H9 (cell line): ENCODE data around the gene TMEM135. TPM values are rescaled to one million over a fixed set of nuclear protein-coding genes. Genes with fewer than 3 reads are reported as not detected.

Experiments
- DNase-seq: peaks from one replicate; pipeline ENCODE4 v3.0.0-alpha.2; 2017
- H2AFZ ChIP-seq: one replicate; pipeline ENCODE4 v1.6.1; 2013; ENCODE audit warnings: mild to moderate bottlenecking, low read length, control low read depth, moderate library complexity
- H2AK5ac ChIP-seq: 2 replicates; pipeline ENCODE4 v1.6.1; 2013; ENCODE audit warnings: low read length, control low read depth, mixed read lengths; ENCODE audit not compliant: insufficient read length
- H2BK120ac ChIP-seq: one replicate; pipeline ENCODE4 v1.6.1; 2013; ENCODE audit warnings: low read depth, mild to moderate bottlenecking, low read length, control low read depth, inconsistent platforms; ENCODE audit not compliant: poor library complexity, severe bottlenecking
- H2BK12ac ChIP-seq: 2 replicates; pipeline ENCODE4 v1.6.1; 2013; ENCODE audit warnings: low read length, control low read depth, mixed read lengths, low read depth; ENCODE audit not compliant: insufficient read length
- H2BK15ac ChIP-seq: 2 replicates; pipeline ENCODE4 v1.6.1; 2013; ENCODE audit warnings: low read depth, low read length, control low read depth
- H2BK20ac ChIP-seq: one replicate; pipeline ENCODE4 v1.6.1; 2013; ENCODE audit warnings: low read depth, mild to moderate bottlenecking, low read length, control low read depth, inconsistent platforms; ENCODE audit not compliant: poor library complexity, severe bottlenecking
- H2BK5ac ChIP-seq: 2 replicates; pipeline ENCODE4 v1.6.1; 2013; ENCODE audit warnings: low read length, control low read depth, mixed read lengths; ENCODE audit not compliant: insufficient read length
- H3K14ac ChIP-seq: 2 replicates; pipeline ENCODE4 v1.6.1; 2013; ENCODE audit warnings: low read length, control low read depth; ENCODE audit not compliant: insufficient read depth
- H3K18ac ChIP-seq: 2 replicates; pipeline ENCODE4 v1.6.1; 2013; ENCODE audit warnings: low read depth, mild to moderate bottlenecking, mixed read lengths, low read length, control low read depth; ENCODE audit not compliant: insufficient read length
- H3K23ac ChIP-seq: 2 replicates; pipeline ENCODE4 v1.6.1; 2013; ENCODE audit warnings: low read length, control low read depth, mixed read lengths, low read depth; ENCODE audit not compliant: insufficient read length
- H3K23me2 ChIP-seq: 2 replicates; pipeline ENCODE4 v1.6.1; 2013; ENCODE audit warnings: low read depth, mild to moderate bottlenecking, mixed read lengths, low read length, control low read depth; ENCODE audit not compliant: insufficient read length, poor library complexity, severe bottlenecking
- H3K27ac ChIP-seq: 2 replicates; pipeline ENCODE4 v1.5.1; 2013; ENCODE audit warnings: low read length, control low read depth, mixed read lengths, low read depth; ENCODE audit not compliant: insufficient read length
- H3K27me3 ChIP-seq: 2 replicates; pipeline ENCODE4 v1.6.1; 2013; ENCODE audit warnings: low read length, control low read depth, inconsistent platforms; ENCODE audit not compliant: insufficient read depth
- H3K4ac ChIP-seq: 2 replicates; pipeline ENCODE4 v1.6.1; 2013; ENCODE audit warnings: low read depth, mild to moderate bottlenecking, control low read depth, inconsistent platforms, low read length, moderate library complexity
- H3K4me1 ChIP-seq: 2 replicates; pipeline ENCODE4 v1.6.1; 2013; ENCODE audit warnings: low read length, control low read depth, inconsistent platforms; ENCODE audit not compliant: insufficient read depth
- H3K4me2 ChIP-seq: 2 replicates; pipeline ENCODE4 v1.6.1; 2013; ENCODE audit warnings: low read length, control low read depth, mixed read lengths; ENCODE audit not compliant: insufficient read length, insufficient read depth
- H3K56ac ChIP-seq: 2 replicates; pipeline ENCODE4 v1.6.1; 2013; ENCODE audit warnings: low read depth, mild to moderate bottlenecking, mixed read lengths, low read length, control low read depth; ENCODE audit not compliant: insufficient read length
- H3K79me1 ChIP-seq: 2 replicates; pipeline ENCODE4 v1.6.1; 2013; ENCODE audit warnings: low read depth, mild to moderate bottlenecking, moderate library complexity, low read length, control low read depth, inconsistent platforms; ENCODE audit not compliant: insufficient read depth, poor library complexity, severe bottlenecking
- H3K79me2 ChIP-seq: 2 replicates; pipeline ENCODE4 v1.6.1; 2013; ENCODE audit warnings: low read length, control low read depth, inconsistent platforms; ENCODE audit not compliant: insufficient read depth
- H3K9ac ChIP-seq: 2 replicates; pipeline ENCODE4 v1.6.1; 2013; ENCODE audit warnings: low read length, control low read depth, mixed read lengths; ENCODE audit not compliant: insufficient read length; ENCODE audit errors: extremely low read depth
- H3K9me3 ChIP-seq: one replicate; pipeline ENCODE4 v1.6.1; 2013; ENCODE audit warnings: low read depth, low read length, inconsistent platforms; ENCODE audit not compliant: control insufficient read depth
- H3T11ph ChIP-seq: one replicate; pipeline ENCODE4 v1.6.1; 2013; ENCODE audit warnings: mild to moderate bottlenecking, low read length, control low read depth, inconsistent platforms
- H4K20me1 ChIP-seq: one replicate; pipeline ENCODE4 v1.6.1; 2013; ENCODE audit not compliant: control insufficient read depth, insufficient read length, insufficient read depth
- H4K5ac ChIP-seq: 2 replicates; pipeline ENCODE4 v1.6.1; 2013; ENCODE audit warnings: low read depth, mild to moderate bottlenecking, mixed read lengths, low read length, control low read depth; ENCODE audit not compliant: insufficient read length
- H4K8ac ChIP-seq: replicated peaks from 2 replicates; pipeline ENCODE4 v1.6.1; 2013; ENCODE audit warnings: low read length, control low read depth, mixed read lengths, low read depth; ENCODE audit not compliant: insufficient read length
- H4K91ac ChIP-seq: 2 replicates; pipeline ENCODE4 v1.6.1; 2013; ENCODE audit warnings: low read depth, mild to moderate bottlenecking, moderate library complexity, mixed read lengths, low read length, control low read depth; ENCODE audit not compliant: insufficient read length
- H3K27ac Mint-ChIP-seq, 3 experiments: 2 replicates in 2 of 3; 3 replicates in 1 of 3; pipeline ENCODE4 v1.8.0; 2020 to 2021; ENCODE audit warnings: mixed read lengths in 3 of 3, mild to moderate bottlenecking in 1 of 3, moderate library complexity in 1 of 3
- H3K27me3 Mint-ChIP-seq: 2 replicates; pipeline ENCODE4 v1.8.0; 2021; ENCODE audit warnings: low read depth, mild to moderate bottlenecking, moderate library complexity, mixed read lengths
- H3K36me3 Mint-ChIP-seq, 3 experiments: 2 replicates in 2 of 3; 3 replicates in 1 of 3; pipeline ENCODE4 v1.8.0; 2020 to 2021; ENCODE audit warnings: low read depth in 3 of 3, mixed read lengths in 3 of 3; ENCODE audit not compliant: insufficient read depth in 1 of 3
- H3K4me1 Mint-ChIP-seq, 2 experiments: 2 replicates each; pipeline ENCODE4 v1.8.0; 2020; ENCODE audit warnings: mixed read lengths in 2 of 2
- H3K4me3 Mint-ChIP-seq, 2 experiments: 2 replicates in 1 of 2; 3 replicates in 1 of 2; pipeline ENCODE4 v1.8.0; 2020 to 2021; ENCODE audit warnings: mild to moderate bottlenecking in 2 of 2, mixed read lengths in 2 of 2, moderate library complexity in 1 of 2
- H3K9me3 Mint-ChIP-seq, 2 experiments: 2 replicates in 1 of 2; 3 replicates in 1 of 2; pipeline ENCODE4 v1.8.0; 2020; ENCODE audit warnings: mild to moderate bottlenecking in 2 of 2, mixed read lengths in 2 of 2, moderate library complexity in 1 of 2
- total RNA-seq: library from RNA; stranded (reverse); gene quantifications from 2 replicates; pipeline ENCODE4 v1.2.1, GENCODE V29; 2021
- TF ChIP-seq, protein P1 (sequence below): fragments of 200-600 bp; sonication (generic); conservative IDR thresholded peaks from 3 replicates; pipeline ENCODE4 v1.8.0; 2021; ENCODE audit warnings: antibody characterized with exemption, mild to moderate bottlenecking

TMEM135 gene
- total RNA-seq, 1 experiment from 2014 or later = 25.2 TPM

DNA sequence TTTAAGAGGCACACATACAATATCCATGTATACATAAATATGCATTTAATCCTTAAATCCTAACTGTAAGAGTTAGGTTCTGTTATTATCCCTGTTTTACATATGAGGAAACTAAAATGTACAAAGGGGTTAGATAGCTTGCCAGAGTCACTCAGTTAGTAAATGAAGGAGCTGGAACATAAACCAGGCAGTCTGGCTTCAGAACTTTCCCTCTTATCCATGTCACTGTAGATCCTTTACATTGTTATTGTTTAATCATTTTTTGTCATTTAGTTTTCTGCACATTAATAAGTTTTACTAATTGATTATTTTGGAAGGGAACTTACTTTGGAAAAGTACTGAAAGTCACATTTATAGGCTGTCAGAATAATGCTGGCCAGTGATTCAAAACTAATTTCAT is 282.4 kb downstream of the TMEM135 start:
- H3K4me1 Mint-ChIP-seq = peaks cover 0 to 2% of the 10 kb centered on the region in 2 experiments; a peak in 3 of 4 replicates

More for the DNA sequence above, 282.4 kb downstream of the TMEM135 start:
- no peaks in the 10 kb centered on the region for H3K79me2 ChIP-seq
- no peak overlapping the region for H3K23ac ChIP-seq
- H4K8ac ChIP-seq = no peak overlapping the region
- no peak overlapping the region for H3K4me2 ChIP-seq
- no peak overlapping the region for H3T11ph ChIP-seq
- H3K14ac ChIP-seq = no peak overlapping the region
- H2BK5ac ChIP-seq = no peak overlapping the region
- H2BK12ac ChIP-seq = no peak overlapping the region
- no peak overlapping the region for H4K5ac ChIP-seq
- Mint-ChIP-seq H3K27me3 (no peaks in the 10 kb centered on the region), H3K27ac (no peak overlapping the region), H3K4me3 (no peak overlapping the region), H3K36me3 (peaks cover 0 to 3% (median 0%) of the 10 kb centered on the region in 3 experiments; a peak in 3 of 7 replicates), H3K9me3 (no peaks in the 10 kb centered on the region)
- no peak overlapping the region for H3K9ac ChIP-seq
- H3K27ac ChIP-seq = no peak overlapping the region
- no peaks in the 10 kb centered on the region for H3K79me1 ChIP-seq
- TF ChIP-seq, protein P1, sequence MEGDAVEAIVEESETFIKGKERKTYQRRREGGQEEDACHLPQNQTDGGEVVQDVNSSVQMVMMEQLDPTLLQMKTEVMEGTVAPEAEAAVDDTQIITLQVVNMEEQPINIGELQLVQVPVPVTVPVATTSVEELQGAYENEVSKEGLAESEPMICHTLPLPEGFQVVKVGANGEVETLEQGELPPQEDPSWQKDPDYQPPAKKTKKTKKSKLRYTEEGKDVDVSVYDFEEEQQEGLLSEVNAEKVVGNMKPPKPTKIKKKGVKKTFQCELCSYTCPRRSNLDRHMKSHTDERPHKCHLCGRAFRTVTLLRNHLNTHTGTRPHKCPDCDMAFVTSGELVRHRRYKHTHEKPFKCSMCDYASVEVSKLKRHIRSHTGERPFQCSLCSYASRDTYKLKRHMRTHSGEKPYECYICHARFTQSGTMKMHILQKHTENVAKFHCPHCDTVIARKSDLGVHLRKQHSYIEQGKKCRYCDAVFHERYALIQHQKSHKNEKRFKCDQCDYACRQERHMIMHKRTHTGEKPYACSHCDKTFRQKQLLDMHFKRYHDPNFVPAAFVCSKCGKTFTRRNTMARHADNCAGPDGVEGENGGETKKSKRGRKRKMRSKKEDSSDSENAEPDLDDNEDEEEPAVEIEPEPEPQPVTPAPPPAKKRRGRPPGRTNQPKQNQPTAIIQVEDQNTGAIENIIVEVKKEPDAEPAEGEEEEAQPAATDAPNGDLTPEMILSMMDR = no peak
- no peak overlapping the region for H2AK5ac ChIP-seq
- no peak overlapping the region for H2BK15ac ChIP-seq
- H4K20me1 ChIP-seq = no peaks in the 10 kb centered on the region
- no peak overlapping the region for H2AFZ ChIP-seq
- no peak overlapping the region for H3K18ac ChIP-seq
- no peak overlapping the region for H2BK20ac ChIP-seq
- no peak overlapping the region for H4K91ac ChIP-seq
- H2BK120ac ChIP-seq = no peak overlapping the region
- H3K27me3 ChIP-seq = no peaks in the 10 kb centered on the region
- H3K9me3 ChIP-seq = no peaks in the 10 kb centered on the region
- no peak overlapping the region for H3K4ac ChIP-seq
- no peak overlapping the region for H3K56ac ChIP-seq
- no peaks in the 10 kb centered on the region for H3K23me2 ChIP-seq
- no peak for DNase-seq
- H3K4me1 ChIP-seq = no peaks in the 10 kb centered on the region
